Endothelial cell of umbilical vein (primary cell): ENCODE results near the gene PDE1C.

Experiments
- POLR2A ChIP-seq: IDR thresholded peaks from 2 replicates; pipeline ENCODE4 v1.6.1; 2012; ENCODE audit warnings: low read depth, mild to moderate bottlenecking, control low read depth, low read length
- POLR2AphosphoS5 ChIP-seq: IDR thresholded peaks from 2 replicates; pipeline ENCODE4 v1.6.1; 2012; ENCODE audit warnings: low read depth, mild to moderate bottlenecking, control low read depth, low read length, moderate library complexity; ENCODE audit not compliant: insufficient read depth
- TF ChIP-seq, protein P1 (sequence below), 2 donors: IDR thresholded peaks; 1 replicate in 1 of 2; 2 replicates in 1 of 2; pipeline ENCODE4 v1.5.1; 2011; ENCODE audit warnings: low read length in 2 of 2, mild to moderate bottlenecking in 2 of 2, moderate library complexity in 2 of 2, control low read depth in 1 of 2, inconsistent platforms in 1 of 2, low read depth in 1 of 2; ENCODE audit not compliant: insufficient read depth in 1 of 2; ENCODE audit errors: extremely low read depth in 1 of 2

GRCh38 chr7:31791881-31792280 lies 278.3 kb downstream of the PDE1C start:
- TF ChIP-seq POLR2A (no peak), POLR2AphosphoS5 (no peak)
- TF ChIP-seq, protein P1, sequence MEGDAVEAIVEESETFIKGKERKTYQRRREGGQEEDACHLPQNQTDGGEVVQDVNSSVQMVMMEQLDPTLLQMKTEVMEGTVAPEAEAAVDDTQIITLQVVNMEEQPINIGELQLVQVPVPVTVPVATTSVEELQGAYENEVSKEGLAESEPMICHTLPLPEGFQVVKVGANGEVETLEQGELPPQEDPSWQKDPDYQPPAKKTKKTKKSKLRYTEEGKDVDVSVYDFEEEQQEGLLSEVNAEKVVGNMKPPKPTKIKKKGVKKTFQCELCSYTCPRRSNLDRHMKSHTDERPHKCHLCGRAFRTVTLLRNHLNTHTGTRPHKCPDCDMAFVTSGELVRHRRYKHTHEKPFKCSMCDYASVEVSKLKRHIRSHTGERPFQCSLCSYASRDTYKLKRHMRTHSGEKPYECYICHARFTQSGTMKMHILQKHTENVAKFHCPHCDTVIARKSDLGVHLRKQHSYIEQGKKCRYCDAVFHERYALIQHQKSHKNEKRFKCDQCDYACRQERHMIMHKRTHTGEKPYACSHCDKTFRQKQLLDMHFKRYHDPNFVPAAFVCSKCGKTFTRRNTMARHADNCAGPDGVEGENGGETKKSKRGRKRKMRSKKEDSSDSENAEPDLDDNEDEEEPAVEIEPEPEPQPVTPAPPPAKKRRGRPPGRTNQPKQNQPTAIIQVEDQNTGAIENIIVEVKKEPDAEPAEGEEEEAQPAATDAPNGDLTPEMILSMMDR (IDR thresholded peaks at IDR 0.05; ENCODE audit: extremely low read depth in 1 of 2, insufficient read depth in 1 of 2, low read depth in 1 of 2, low read length in 2 of 2): no peak
